ENCODE data around the gene LYVE1.

LYVE1 gene

DNA sequence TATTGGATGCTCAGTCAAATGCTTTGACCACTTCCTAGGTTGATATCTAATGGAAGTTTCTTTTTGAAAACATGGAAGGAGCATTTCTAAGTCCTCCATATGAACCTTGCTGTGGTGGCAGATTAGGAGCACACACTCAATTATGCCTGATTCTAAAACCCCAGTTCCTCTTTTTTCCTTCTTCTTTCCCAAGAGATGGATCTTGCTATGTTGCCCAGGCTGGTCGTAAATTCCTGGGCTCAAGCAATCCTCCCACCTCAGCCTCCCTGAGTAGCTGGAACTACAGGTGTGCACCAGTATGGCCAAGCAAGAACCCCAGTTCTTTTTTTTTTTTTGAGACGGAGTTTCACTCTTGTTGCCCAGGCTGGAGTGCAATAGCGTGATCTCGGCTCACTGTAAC is 3.0 kb downstream of the LYVE1 start:
- no peak overlapping the region for H2AFZ ChIP-seq (ENCODE audit: low read depth)
- H3K4me2 ChIP-seq: no peak overlapping the region
- H3K27ac ChIP-seq: no peak overlapping the region
- H3K4me1 ChIP-seq (ENCODE audit: low read depth, poor library complexity, severe bottlenecking): no peaks in the 10 kb centered on the region
- H3K79me2 ChIP-seq (ENCODE audit: insufficient read depth, low read depth): no peaks in the 10 kb centered on the region
- no peak overlapping the region for H3K4me3 ChIP-seq (IDR thresholded peaks at IDR 0.05; ENCODE audit: insufficient read depth, low read depth, low read length)
- TF ChIP-seq, protein P1, sequence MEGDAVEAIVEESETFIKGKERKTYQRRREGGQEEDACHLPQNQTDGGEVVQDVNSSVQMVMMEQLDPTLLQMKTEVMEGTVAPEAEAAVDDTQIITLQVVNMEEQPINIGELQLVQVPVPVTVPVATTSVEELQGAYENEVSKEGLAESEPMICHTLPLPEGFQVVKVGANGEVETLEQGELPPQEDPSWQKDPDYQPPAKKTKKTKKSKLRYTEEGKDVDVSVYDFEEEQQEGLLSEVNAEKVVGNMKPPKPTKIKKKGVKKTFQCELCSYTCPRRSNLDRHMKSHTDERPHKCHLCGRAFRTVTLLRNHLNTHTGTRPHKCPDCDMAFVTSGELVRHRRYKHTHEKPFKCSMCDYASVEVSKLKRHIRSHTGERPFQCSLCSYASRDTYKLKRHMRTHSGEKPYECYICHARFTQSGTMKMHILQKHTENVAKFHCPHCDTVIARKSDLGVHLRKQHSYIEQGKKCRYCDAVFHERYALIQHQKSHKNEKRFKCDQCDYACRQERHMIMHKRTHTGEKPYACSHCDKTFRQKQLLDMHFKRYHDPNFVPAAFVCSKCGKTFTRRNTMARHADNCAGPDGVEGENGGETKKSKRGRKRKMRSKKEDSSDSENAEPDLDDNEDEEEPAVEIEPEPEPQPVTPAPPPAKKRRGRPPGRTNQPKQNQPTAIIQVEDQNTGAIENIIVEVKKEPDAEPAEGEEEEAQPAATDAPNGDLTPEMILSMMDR (conservative IDR thresholded peaks at IDR 0.05; ENCODE audit: low read depth, low read length): no peak
- H4K20me1 ChIP-seq (ENCODE audit: insufficient read depth): no peaks in the 10 kb centered on the region
- H3K36me3 ChIP-seq (ENCODE audit: insufficient read depth): no peaks in the 10 kb centered on the region
- no peaks in the 10 kb centered on the region for H3K27me3 ChIP-seq (ENCODE audit: insufficient read depth, low read depth)
- no peak overlapping the region for H3K9ac ChIP-seq

DNA sequence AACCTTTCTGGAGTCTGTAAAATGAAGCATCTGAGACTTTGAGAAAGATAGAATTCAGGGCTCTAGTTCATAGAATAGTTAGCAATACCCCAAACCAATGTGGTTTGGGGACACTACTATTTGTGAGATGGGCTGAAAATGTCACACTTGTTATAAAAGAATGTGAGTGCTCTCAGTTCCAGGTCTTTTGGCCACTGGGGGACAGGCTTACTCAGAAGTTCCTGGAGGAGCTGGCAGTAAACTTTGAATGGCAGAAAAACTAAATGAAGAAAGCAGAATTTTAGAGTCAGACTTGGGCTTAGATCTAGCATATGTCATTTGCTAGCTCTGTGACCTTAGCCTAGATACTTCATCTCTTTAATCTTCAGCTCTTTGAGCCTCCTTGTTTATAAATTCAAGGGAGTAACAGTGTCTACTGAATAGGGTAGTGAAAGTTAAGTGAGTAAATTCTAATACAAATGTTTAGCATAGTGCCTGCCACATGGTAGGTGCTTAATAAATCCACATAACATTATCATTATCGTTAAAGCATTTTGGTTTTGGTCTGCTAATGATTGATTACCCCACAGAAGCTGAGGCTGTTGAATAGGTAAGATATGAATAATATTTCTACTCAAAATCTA is 3.7 kb downstream of the LYVE1 start:
- H4K20me1 ChIP-seq (ENCODE audit: insufficient read depth): no peaks in the 10 kb centered on the region
- TF ChIP-seq, protein P1 (conservative IDR thresholded peaks at IDR 0.05; ENCODE audit: low read depth, low read length): no peak
- no peaks in the 10 kb centered on the region for H3K79me2 ChIP-seq (ENCODE audit: insufficient read depth, low read depth)
- H3K4me1 ChIP-seq (ENCODE audit: low read depth, poor library complexity, severe bottlenecking): no peaks in the 10 kb centered on the region
- H3K4me3 ChIP-seq (IDR thresholded peaks at IDR 0.05; ENCODE audit: insufficient read depth, low read depth, low read length): no peak overlapping the region
- no peak overlapping the region for H3K27ac ChIP-seq
- H3K9ac ChIP-seq: no peak overlapping the region
- H3K4me2 ChIP-seq: no peak overlapping the region
- H2AFZ ChIP-seq (ENCODE audit: low read depth): no peak overlapping the region
- H3K36me3 ChIP-seq (ENCODE audit: insufficient read depth): no peaks in the 10 kb centered on the region
- H3K27me3 ChIP-seq (ENCODE audit: insufficient read depth, low read depth): no peaks in the 10 kb centered on the region

DNA sequence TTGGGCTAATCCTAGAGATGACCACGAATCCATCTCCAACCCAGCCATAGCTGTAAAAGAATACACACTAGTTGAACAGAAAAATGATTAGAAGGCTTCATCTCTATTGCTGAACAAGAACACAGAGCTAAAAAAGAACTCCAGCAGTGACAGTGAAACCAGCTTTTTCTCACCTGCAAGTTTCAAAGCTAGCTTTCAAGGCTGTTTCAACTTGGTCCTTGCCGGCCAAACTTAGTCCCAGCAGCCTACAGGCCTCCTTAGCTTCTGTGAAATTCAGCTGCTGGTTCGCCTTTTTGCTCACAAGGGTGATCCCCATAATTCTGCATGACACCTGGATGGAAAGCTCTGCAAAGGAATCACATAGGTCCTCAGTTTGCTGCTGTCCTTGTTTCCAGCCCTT is 4.4 kb downstream of the LYVE1 start:
- Histone ChIP-seq H3K79me2 (ENCODE audit: insufficient read depth, low read depth) (no peaks in the 10 kb centered on the region), H2AFZ (ENCODE audit: low read depth) (no peak overlapping the region), H3K9ac (no peak overlapping the region), H3K4me3 (IDR thresholded peaks at IDR 0.05; ENCODE audit: insufficient read depth, low read depth, low read length) (no peak overlapping the region), H3K4me1 (ENCODE audit: low read depth, poor library complexity, severe bottlenecking) (no peaks in the 10 kb centered on the region), H3K27ac (no peak overlapping the region), H3K36me3 (ENCODE audit: insufficient read depth) (no peaks in the 10 kb centered on the region), H4K20me1 (ENCODE audit: insufficient read depth) (no peaks in the 10 kb centered on the region), H3K4me2 (no peak overlapping the region), H3K27me3 (ENCODE audit: insufficient read depth, low read depth) (no peaks in the 10 kb centered on the region)
- TF ChIP-seq, protein P1 (conservative IDR thresholded peaks at IDR 0.05; ENCODE audit: low read depth, low read length): no peak

DNA sequence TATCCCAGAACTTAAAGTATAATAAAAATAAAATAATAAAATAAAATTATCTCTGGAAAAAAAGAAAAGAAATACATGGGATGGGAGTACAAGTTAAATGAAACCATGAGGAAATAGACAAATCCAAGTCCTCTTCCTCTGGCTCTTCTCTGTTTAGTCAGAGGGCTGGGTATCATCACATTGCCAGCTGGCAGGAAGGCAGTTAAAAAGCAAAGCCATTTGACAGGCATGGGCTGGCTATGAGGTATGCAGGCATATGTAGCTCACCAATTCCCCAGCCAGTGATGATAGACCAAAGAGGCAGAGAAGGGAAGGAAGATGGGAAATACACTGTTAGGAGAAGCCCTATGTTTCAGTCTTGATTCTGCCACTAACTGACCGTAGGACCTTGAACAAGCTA is 6.5 kb downstream of the LYVE1 start:
- H3K4me1 ChIP-seq (ENCODE audit: low read depth, poor library complexity, severe bottlenecking): no peaks in the 10 kb centered on the region
- no peak overlapping the region for H3K4me2 ChIP-seq
- no peak overlapping the region for H2AFZ ChIP-seq (ENCODE audit: low read depth)
- no peaks in the 10 kb centered on the region for H3K27me3 ChIP-seq (ENCODE audit: insufficient read depth, low read depth)
- H3K27ac ChIP-seq: no peak overlapping the region
- H3K79me2 ChIP-seq (ENCODE audit: insufficient read depth, low read depth): no peaks in the 10 kb centered on the region
- H3K9ac ChIP-seq: no peak overlapping the region
- no peak overlapping the region for H3K4me3 ChIP-seq (IDR thresholded peaks at IDR 0.05; ENCODE audit: insufficient read depth, low read depth, low read length)
- no peaks in the 10 kb centered on the region for H4K20me1 ChIP-seq (ENCODE audit: insufficient read depth)
- H3K36me3 ChIP-seq (ENCODE audit: insufficient read depth): no peaks in the 10 kb centered on the region
- TF ChIP-seq, protein P1 (conservative IDR thresholded peaks at IDR 0.05; ENCODE audit: low read depth, low read length): no peak

All from KMS-11 (cell line).